Calu3 (cell line): Measurements from ENCODE around the gene HERPUD1. TPM values are rescaled to one million over a fixed set of nuclear protein-coding genes. Genes with fewer than 3 reads are reported as not detected.

ENCODE experiments used
- BruUV-seq: library from RNA; stranded (reverse); fragments of 400-500 nt; replicated peaks from 2 replicates; lab custom pipeline; 2021; lab: Mats Ljungman, UMichigan
- CTCF ChIA-PET: fragments of 300-600 bp; sonication (Branson Sonifier 250); formaldehyde crosslinking; loops from one replicate; lab custom pipeline; 2022; ENCODE audit warnings: antibody characterized with exemption; lab: Charles Lee
- DNase-seq: peaks from one replicate; pipeline ENCODE4 v3.0.0; 2022
- H3K27ac Mint-ChIP-seq: one replicate; pipeline ENCODE4 v1.8.0; 2022; ENCODE audit warnings: mixed read lengths; ENCODE audit not compliant: unreplicated experiment
- H3K27me3 Mint-ChIP-seq: one replicate; pipeline ENCODE4 v1.8.0; 2022; ENCODE audit warnings: mixed read lengths; ENCODE audit not compliant: unreplicated experiment
- H3K36me3 Mint-ChIP-seq: one replicate; pipeline ENCODE4 v1.8.0; 2022; ENCODE audit warnings: mild to moderate bottlenecking, moderate library complexity, mixed read lengths; ENCODE audit not compliant: insufficient read depth, unreplicated experiment
- H3K4me1 Mint-ChIP-seq: one replicate; pipeline ENCODE4 v1.8.0; 2022; ENCODE audit warnings: mild to moderate bottlenecking, low read depth, mixed read lengths; ENCODE audit not compliant: unreplicated experiment
- H3K4me3 Mint-ChIP-seq: one replicate; pipeline ENCODE4 v1.8.0; 2022; ENCODE audit warnings: mild to moderate bottlenecking, low read depth, moderate library complexity, mixed read lengths; ENCODE audit not compliant: unreplicated experiment
- H3K9me3 Mint-ChIP-seq: one replicate; pipeline ENCODE4 v1.8.0; 2022; ENCODE audit warnings: low read depth, mixed read lengths; ENCODE audit not compliant: unreplicated experiment
- intact Hi-C: fragments of 100-400 bp; cut with micrococcal nuclease; formaldehyde crosslinking; loops from one replicate; pipeline ENCODE4 v1.10.0; 2022; ENCODE audit not compliant: unreplicated experiment
- total RNA-seq: library from RNA; stranded (reverse); gene quantifications from 2 replicates; pipeline ENCODE4 v1.2.3, GENCODE V29; 2022
- TF ChIP-seq, protein P1 (sequence below): fragments of 200-600 bp; IDR thresholded peaks from one replicate; pipeline ENCODE4 v1.8.0; 2022; ENCODE audit warnings: antibody characterized with exemption; ENCODE audit not compliant: unreplicated experiment

The HERPUD1 gene
- total RNA-seq, 1 experiment from 2014 or later = 116 TPM

GRCh38 chr16:56915336-56916119 lies 16.4 kb upstream of the HERPUD1 start:
- BruUV-seq = no TSS peak
- intact Hi-C loops = no loop called here
- H3K27ac Mint-ChIP-seq = no peak overlapping the region
- no peak overlapping the region for H3K4me3 Mint-ChIP-seq
- peaks cover 17% of the 10 kb centered on the region for H3K4me1 Mint-ChIP-seq
- DNase-seq = no peak
- CTCF ChIA-PET = no interaction called here
- peaks cover 88% of the 10 kb centered on the region for H3K27me3 Mint-ChIP-seq
- TF ChIP-seq, protein P1, sequence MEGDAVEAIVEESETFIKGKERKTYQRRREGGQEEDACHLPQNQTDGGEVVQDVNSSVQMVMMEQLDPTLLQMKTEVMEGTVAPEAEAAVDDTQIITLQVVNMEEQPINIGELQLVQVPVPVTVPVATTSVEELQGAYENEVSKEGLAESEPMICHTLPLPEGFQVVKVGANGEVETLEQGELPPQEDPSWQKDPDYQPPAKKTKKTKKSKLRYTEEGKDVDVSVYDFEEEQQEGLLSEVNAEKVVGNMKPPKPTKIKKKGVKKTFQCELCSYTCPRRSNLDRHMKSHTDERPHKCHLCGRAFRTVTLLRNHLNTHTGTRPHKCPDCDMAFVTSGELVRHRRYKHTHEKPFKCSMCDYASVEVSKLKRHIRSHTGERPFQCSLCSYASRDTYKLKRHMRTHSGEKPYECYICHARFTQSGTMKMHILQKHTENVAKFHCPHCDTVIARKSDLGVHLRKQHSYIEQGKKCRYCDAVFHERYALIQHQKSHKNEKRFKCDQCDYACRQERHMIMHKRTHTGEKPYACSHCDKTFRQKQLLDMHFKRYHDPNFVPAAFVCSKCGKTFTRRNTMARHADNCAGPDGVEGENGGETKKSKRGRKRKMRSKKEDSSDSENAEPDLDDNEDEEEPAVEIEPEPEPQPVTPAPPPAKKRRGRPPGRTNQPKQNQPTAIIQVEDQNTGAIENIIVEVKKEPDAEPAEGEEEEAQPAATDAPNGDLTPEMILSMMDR = no peak
- H3K36me3 Mint-ChIP-seq = no peaks in the 10 kb centered on the region
- no peaks in the 10 kb centered on the region for H3K9me3 Mint-ChIP-seq

DNA sequence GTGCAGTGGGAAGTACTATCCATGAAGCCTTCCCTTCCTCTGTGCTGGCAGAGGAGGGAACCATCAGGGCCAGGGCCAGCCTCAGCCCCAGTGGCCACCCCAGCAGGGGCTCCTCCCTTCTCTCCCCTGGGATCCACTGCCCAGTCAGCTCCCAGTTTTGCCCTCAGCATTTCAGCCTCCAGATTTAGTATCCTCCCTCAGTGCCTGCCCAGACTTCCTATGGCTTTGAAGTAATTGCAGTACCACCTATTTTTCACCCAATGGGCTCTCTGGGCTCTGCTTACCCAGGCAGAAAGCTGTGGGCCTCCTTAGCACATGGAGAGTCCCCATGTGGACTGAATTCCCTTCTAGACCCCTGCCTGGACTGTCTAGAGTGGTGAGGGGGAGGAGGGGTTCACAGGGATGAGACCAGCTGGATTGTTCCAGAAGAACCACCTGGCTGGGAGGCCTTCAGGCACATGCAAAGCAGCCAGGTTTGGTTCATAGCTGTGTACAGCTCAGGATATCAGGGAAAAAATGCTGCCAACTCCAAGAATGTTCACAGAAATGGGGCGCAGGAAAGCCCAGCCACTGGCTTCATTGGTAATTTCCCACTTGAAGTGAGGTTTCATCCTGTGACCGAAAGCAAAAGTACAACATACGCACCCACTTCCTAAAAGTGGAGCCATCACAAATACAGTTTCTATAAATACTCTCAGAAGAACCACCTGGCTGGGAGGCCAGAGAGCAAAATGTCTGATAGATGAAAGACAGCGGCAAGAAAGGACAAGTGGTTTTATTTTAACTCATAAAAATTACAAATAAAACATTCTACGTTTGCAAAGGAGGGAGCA lies 15.2 kb upstream of the HERPUD1 start:
- H3K36me3 Mint-ChIP-seq = no peaks in the 10 kb centered on the region
- no peaks in the 10 kb centered on the region for H3K9me3 Mint-ChIP-seq
- no peak overlapping the region for H3K27ac Mint-ChIP-seq
- peaks cover 94% of the 10 kb centered on the region for H3K27me3 Mint-ChIP-seq
- TF ChIP-seq, protein P1 = no peak
- H3K4me3 Mint-ChIP-seq = no peak overlapping the region
- peaks cover 17% of the 10 kb centered on the region for H3K4me1 Mint-ChIP-seq
- intact Hi-C loops = no loop called here
- BruUV-seq = no TSS peak
- CTCF ChIA-PET = no interaction called here
- DNase-seq = no peak

DNA sequence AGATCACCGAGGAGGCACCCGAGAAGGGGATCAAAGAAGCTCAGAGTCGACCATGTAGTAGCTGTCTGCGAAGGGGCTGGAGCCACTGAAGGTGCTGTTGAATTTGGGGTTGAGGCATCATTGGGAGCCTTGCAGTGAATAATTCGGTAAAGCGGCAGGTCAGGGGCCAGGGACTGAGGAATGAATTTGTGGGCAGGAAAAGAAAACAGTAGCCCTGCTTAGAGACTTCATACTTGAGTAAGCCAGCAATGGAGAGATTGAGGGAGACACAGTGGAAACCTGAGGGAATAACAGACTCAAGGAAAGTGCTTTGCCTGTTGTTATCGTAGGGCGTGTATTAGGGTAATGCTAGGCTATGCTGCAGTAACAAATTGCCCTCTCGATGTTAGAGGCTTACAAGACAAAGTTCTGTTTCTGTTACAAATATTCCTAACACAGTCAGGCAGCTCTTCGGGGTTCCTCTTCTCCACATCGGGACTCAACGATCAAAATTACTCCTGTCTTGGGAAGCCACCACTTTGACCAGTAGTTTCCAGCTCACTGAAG lies 13.4 kb upstream of the HERPUD1 start:
- CTCF ChIA-PET = interaction anchor here (0.9 to 1.1 kb wide), 2 partner anchors 14 to 36 kb away, joined by 3 read pairs; no protein-coding TSS in a partner anchor
- H3K9me3 Mint-ChIP-seq = no peaks in the 10 kb centered on the region
- no peaks in the 10 kb centered on the region for H3K36me3 Mint-ChIP-seq
- peaks cover 81% of the 10 kb centered on the region for H3K27me3 Mint-ChIP-seq
- TF ChIP-seq, protein P1 = no peak
- intact Hi-C loops = no loop called here
- H3K4me1 Mint-ChIP-seq = peaks cover 8% of the 10 kb centered on the region
- BruUV-seq = no TSS peak
- H3K4me3 Mint-ChIP-seq = no peak overlapping the region
- no peak for DNase-seq
- H3K27ac Mint-ChIP-seq = no peak overlapping the region

DNA sequence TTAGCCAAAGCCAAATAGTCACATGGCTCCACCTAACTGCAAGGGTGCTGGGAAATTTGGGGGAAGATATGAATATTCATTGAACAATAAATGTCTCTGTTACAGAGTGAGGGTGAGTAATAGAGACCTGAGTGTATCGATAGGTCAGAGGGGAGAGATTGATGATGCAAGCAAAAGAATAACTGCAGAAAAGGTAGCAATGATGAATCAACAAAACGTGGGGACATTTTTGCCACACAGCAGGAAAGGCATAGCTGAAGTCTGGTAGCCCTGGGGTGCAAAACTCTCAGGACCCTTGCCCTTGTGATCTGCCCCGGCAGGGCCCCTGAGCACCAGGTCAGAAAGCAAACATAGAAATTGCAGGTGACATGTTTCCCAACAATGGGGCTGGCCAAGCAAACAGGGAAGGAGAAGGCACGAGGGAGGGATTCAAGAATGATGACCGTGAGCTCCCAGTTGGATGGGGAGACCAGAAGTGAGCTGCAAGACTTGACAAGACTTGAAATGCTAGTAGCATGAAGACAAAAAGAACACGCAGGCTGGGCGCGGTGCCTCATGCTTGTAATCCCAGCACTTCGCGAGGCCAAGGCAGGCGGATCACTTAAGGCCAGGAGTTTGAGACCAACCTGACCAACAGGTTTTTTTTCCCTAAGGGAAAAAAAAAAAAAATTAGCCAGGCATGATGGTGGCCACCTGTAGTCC lies 12.7 kb upstream of the HERPUD1 start:
- CTCF ChIA-PET = interaction anchor here (1.0 kb wide), 1 partner anchor 36 kb away, joined by 3 read pairs; no protein-coding TSS in a partner anchor
- Mint-ChIP-seq H3K27ac (no peak overlapping the region), H3K9me3 (no peaks in the 10 kb centered on the region), H3K4me3 (no peak overlapping the region), H3K36me3 (no peaks in the 10 kb centered on the region), H3K27me3 (peaks cover 74% of the 10 kb centered on the region), H3K4me1 (peaks cover 8% of the 10 kb centered on the region)
- DNase-seq = no peak
- BruUV-seq = no TSS peak
- intact Hi-C loops = no loop called here
- TF ChIP-seq, protein P1 = no peak
